Measurements from ENCODE around the gene COG1.

Gene COG1

GRCh38 chr17:73211745-73212144 lies 18.9 kb downstream of the COG1 start:
- Histone ChIP-seq H3K27ac (no peak overlapping the region), H3K4me1 (peaks cover 0 to 12% (median 4%) of the 10 kb centered on the region in 10 experiments; a peak in 8 of 20 replicates), H3K4me3 (no peak overlapping the region), H3K9me3 (replicated peaks in 1 of 11) (no peaks in the 10 kb centered on the region), H4K20me1 (peaks cover 25 to 86% (median 56%) of the 10 kb centered on the region in 11 experiments; a peak in 18 of 22 replicates), H3K4me2 (peak overlapping the region in 2 of 11 experiments; percentile 39 to 42; a peak in 2 of 22 replicates), H3K36me3 (peaks cover 68 to 98% (median 87%) of the 10 kb centered on the region in 11 experiments), H3K9ac (no peak overlapping the region), H3K27me3 (no peaks in the 10 kb centered on the region)
- 0 out of 22 replicates have a peak, but pooled peaks of 1 of the 11 experiments have one; percentile 9 for TF ChIP-seq Cebpa-rat (IDR thresholded peaks at IDR 0.05)

DNA sequence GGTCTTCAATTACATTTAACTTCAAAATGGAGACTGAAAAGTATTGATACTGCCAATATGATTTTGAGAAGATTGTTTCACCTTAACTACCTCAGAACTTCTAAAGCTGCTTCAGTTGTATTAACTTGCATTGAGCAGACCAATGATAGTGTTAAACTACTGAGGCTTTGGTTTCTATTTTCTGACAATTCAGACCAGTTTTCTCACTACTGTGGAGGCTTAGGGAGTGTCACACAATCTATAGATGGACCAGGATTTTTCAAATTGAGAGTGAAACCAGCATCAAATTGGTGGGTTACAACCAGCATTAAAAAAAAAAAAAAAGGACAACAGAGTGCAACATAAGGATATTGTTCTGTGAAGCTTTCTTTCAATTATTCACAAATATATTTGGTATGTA lies 21.2 kb downstream of the COG1 start:
- H3K9ac ChIP-seq: no peak overlapping the region
- no peak overlapping the region for H3K4me3 ChIP-seq
- H4K20me1 ChIP-seq: peaks cover 25 to 82% (median 58%) of the 10 kb centered on the region in 11 experiments; a peak in 18 of 22 replicates
- H3K4me1 ChIP-seq: peaks cover 0 to 12% (median 4%) of the 10 kb centered on the region in 10 experiments; a peak in 8 of 20 replicates
- H3K9me3 ChIP-seq (replicated peaks in 1 of 11): no peaks in the 10 kb centered on the region
- H3K36me3 ChIP-seq: peaks cover 66 to 98% (median 83%) of the 10 kb centered on the region in 11 experiments
- no peak overlapping the region for H3K27ac ChIP-seq
- no peaks in the 10 kb centered on the region for H3K27me3 ChIP-seq
- H3K4me2 ChIP-seq: no peak overlapping the region
- TF ChIP-seq Cebpa-rat (IDR thresholded peaks at IDR 0.05): no peak

DNA sequence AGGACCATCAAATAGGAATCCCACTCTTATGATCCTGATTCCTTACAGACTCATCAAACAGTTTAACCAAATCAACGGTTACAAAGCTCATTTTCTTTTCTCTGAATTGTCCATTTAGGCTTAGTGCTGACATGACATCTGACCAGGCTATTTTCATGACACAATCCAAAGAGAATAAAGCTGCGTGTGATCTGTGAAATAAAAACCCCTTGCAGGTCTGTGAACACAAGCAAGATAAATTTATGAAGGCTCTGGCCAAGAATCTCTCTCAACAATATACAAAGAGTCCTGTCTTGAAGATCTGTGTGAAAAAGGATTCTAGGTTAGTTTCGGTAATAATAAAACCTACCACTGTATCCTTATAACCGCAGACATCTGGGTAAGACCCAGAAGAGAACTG lies 22.0 kb downstream of the COG1 start:
- Histone ChIP-seq H3K4me1 (peaks cover 0 to 12% (median 4%) of the 10 kb centered on the region in 10 experiments; a peak in 8 of 20 replicates), H3K27me3 (no peaks in the 10 kb centered on the region), H3K27ac (no peak overlapping the region), H3K4me2 (no peak overlapping the region), H4K20me1 (peaks cover 19 to 76% (median 50%) of the 10 kb centered on the region in 11 experiments; a peak in 18 of 22 replicates), H3K9me3 (replicated peaks in 1 of 11) (no peaks in the 10 kb centered on the region), H3K9ac (no peak overlapping the region), H3K4me3 (no peak overlapping the region), H3K36me3 (peaks cover 63 to 98% (median 77%) of the 10 kb centered on the region in 11 experiments)
- no peak for TF ChIP-seq Cebpa-rat (IDR thresholded peaks at IDR 0.05)

GRCh38 chr17:73215447-73215846 lies 22.6 kb downstream of the COG1 start:
- H3K4me2 ChIP-seq: no peak overlapping the region
- no peaks in the 10 kb centered on the region for H3K9me3 ChIP-seq (replicated peaks in 1 of 11)
- H3K27ac ChIP-seq: no peak overlapping the region
- H3K4me3 ChIP-seq: no peak overlapping the region
- H3K9ac ChIP-seq: no peak overlapping the region
- peaks cover 14 to 76% (median 45%) of the 10 kb centered on the region in 11 experiments; a peak in 18 of 22 replicates for H4K20me1 ChIP-seq
- H3K27me3 ChIP-seq: no peaks in the 10 kb centered on the region
- H3K4me1 ChIP-seq: peaks cover 0 to 12% (median 4%) of the 10 kb centered on the region in 10 experiments; a peak in 8 of 20 replicates
- TF ChIP-seq Cebpa-rat (IDR thresholded peaks at IDR 0.05): no peak
- peaks cover 63 to 98% (median 78%) of the 10 kb centered on the region in 11 experiments for H3K36me3 ChIP-seq

DNA sequence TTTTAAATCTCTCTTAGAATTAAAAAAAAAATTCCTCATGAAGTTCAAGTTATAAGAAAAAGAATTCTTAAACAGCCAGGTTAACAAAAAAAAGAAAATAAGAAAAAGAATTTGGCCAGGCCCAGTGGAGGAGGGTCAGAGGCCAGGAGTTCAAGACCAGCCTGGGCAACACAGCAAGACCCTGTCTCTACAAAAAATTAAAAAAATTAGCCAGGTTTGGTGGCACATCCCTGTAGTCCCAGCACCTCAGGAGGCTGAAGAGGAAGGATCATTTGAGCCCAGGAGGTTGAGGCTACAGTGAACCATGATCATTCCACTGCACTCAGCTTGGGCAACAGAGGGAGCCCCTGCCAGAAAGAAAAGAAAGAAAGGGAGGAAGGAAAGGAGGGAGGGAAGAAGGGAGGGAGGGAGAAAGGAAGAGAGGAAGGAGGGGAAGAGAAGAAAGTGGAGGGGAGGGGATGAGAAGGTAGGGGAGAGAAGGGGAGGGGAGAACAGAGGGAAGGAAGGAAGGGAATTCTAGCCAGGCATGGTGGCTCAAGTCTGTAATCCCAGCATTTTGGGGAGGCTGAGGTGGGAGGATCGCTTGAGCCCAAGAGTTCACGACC lies 30.9 kb downstream of the COG1 start:
- H4K20me1 ChIP-seq: peaks cover 26 to 68% (median 56%) of the 10 kb centered on the region in 11 experiments; a peak in 21 of 22 replicates
- H3K9ac ChIP-seq: no peak overlapping the region
- H3K36me3 ChIP-seq: peaks cover 7 to 51% (median 44%) of the 10 kb centered on the region in 11 experiments; a peak in 21 of 22 replicates
- H3K9me3 ChIP-seq (replicated peaks in 1 of 11): no peaks in the 10 kb centered on the region
- no peak overlapping the region for H3K4me3 ChIP-seq
- H3K27ac ChIP-seq: no peak overlapping the region
- peak overlapping the region in 4 of 11 experiments; percentile 20 to 48 (median 39); a peak in 4 of 22 replicates for H3K4me2 ChIP-seq
- no peaks in the 10 kb centered on the region for H3K27me3 ChIP-seq
- H3K4me1 ChIP-seq: peaks cover 15 to 58% (median 33%) of the 10 kb centered on the region in 10 experiments
- no peak for TF ChIP-seq Cebpa-rat (IDR thresholded peaks at IDR 0.05)

GRCh38 chr17:73224237-73224636 lies 31.4 kb downstream of the COG1 start:
- Histone ChIP-seq H3K36me3 (peaks cover 7 to 46% (median 38%) of the 10 kb centered on the region in 11 experiments; a peak in 21 of 22 replicates), H3K9me3 (replicated peaks in 1 of 11) (no peaks in the 10 kb centered on the region), H3K9ac (no peak overlapping the region), H3K4me1 (peaks cover 20 to 63% (median 38%) of the 10 kb centered on the region in 10 experiments), H3K4me3 (no peak overlapping the region), H4K20me1 (peaks cover 28 to 72% (median 60%) of the 10 kb centered on the region in 11 experiments; a peak in 21 of 22 replicates), H3K27me3 (no peaks in the 10 kb centered on the region), H3K4me2 (peak overlapping the region in 5 of 11 experiments; percentile 20 to 48 (median 35); a peak in 6 of 22 replicates), H3K27ac (0 out of 22 replicates have a peak overlapping the region, but pooled peaks of 1 of the 11 experiments have one; percentile 32)
- no peak for TF ChIP-seq Cebpa-rat (IDR thresholded peaks at IDR 0.05)

DNA sequence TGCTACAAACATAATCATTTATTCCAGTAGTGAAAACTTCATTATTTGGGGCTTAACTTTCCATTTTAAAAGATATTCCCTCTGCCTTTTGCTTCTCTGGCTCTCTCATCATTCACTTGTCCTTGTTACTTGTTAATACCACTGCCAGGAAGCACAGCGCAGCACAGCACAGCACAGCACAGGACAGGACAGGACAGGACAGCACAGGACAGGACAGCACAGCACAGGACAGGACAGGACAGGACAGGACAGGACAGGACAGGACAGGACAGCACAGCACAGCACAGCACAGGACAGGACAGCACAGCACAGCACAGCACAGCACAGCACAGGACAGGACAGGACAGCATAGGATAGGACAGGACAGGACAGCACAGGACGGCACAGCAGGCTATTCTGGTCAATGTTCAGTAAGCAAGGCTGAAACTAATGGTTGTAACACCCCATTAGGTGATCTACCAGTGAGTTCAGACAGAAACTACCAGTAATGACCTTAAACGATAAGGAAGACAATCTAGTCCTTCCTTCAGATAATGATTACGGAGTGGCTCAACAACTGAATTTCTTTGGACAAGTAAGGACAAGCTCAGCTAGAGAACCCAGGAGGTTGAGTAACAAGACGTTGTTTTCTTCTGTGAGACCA lies 31.9 kb downstream of the COG1 start:
- Histone ChIP-seq H3K4me3 (no peak overlapping the region), H3K4me1 (peaks cover 24 to 68% (median 43%) of the 10 kb centered on the region in 10 experiments), H3K27me3 (no peaks in the 10 kb centered on the region), H3K9me3 (replicated peaks in 1 of 11) (no peaks in the 10 kb centered on the region), H3K9ac (peak overlapping the region in 3 of 11 experiments; percentile 3 to 24 (median 24); a peak in 1 of 22 replicates), H3K4me2 (peak overlapping the region in 6 of 11 experiments; percentile 17 to 48 (median 40); a peak in 6 of 22 replicates), H4K20me1 (peaks cover 32 to 76% (median 62%) of the 10 kb centered on the region in 11 experiments; a peak in 21 of 22 replicates), H3K27ac (0 out of 22 replicates have a peak overlapping the region, but pooled peaks of 1 of the 11 experiments have one; percentile 32), H3K36me3 (peaks cover 7 to 42% (median 34%) of the 10 kb centered on the region in 11 experiments; a peak in 21 of 22 replicates)
- TF ChIP-seq Cebpa-rat (IDR thresholded peaks at IDR 0.05): no peak

GRCh38 chr17:73226556-73227172 lies 33.8 kb downstream of the COG1 start:
- Histone ChIP-seq H3K4me1 (peaks cover 38 to 83% (median 59%) of the 10 kb centered on the region in 10 experiments), H3K36me3 (peaks cover 0 to 32% (median 23%) of the 10 kb centered on the region in 11 experiments; a peak in 21 of 22 replicates), H3K27ac (peak overlapping the region in 4 of 11 experiments; percentile 21 to 46 (median 26); a peak in 6 of 22 replicates), H3K4me3 (peak overlapping the region in 1 of 10 experiments; percentile 41; a peak in 1 of 20 replicates), H3K4me2 (peak overlapping the region in 10 of 11 experiments; percentile 45 to 89 (median 62); a peak in 16 of 22 replicates), H3K9me3 (replicated peaks in 1 of 11) (no peaks in the 10 kb centered on the region), H4K20me1 (peaks cover 34 to 83% (median 72%) of the 10 kb centered on the region in 11 experiments; a peak in 21 of 22 replicates), H3K9ac (peak overlapping the region in 4 of 11 experiments; percentile 17 to 62 (median 37); a peak in 6 of 22 replicates), H3K27me3 (no peaks in the 10 kb centered on the region)
- no peak for TF ChIP-seq Cebpa-rat (IDR thresholded peaks at IDR 0.05)

Measured in BLaER1 treated with 17β-estradiol and CSF1 and Interleukin-3, amounts not matched to agents 10 nM and 100 nM (cell line).